ENCODE data around the gene TMEM52.

TMEM52 gene

DNA sequence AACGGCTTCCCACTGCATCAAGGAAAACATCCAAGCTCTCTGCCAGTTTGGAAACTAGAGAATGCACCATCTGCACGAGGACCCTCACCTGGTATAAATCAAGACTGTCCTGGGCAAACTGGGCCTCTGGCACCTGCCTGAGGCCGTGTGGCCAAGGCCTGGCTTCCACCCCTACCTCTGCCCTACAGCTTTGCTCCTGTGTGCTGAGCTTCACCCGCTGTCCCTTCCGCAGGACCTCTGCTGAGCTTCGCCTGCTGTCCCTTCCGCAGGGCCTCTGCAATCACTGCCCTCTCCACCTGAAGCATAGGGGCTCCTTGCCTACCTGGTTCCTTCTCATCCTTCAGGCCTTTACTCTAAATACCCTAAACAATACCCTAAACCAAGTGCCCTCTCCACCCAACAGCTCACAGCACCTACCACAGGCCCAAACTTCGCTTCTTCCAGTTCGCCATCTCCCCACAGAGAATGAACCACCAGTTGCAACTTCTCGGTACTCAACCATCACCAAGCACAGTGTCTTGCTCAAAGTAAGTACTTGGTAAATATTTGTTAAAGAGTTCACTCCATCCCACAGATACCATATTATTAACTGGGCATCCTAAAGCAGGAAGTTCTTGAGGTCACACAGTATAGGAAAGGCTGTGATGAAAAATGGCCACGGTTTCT lies 46.6 kb downstream of the TMEM52 start:
- peaks cover 74% of the 10 kb centered on the region for H3K4me1 Mint-ChIP-seq (ENCODE audit: low read depth)
- no peaks in the 10 kb centered on the region for H3K27me3 Mint-ChIP-seq
- no peak for DNase-seq
- no peak overlapping the region for H3K4me3 Mint-ChIP-seq
- H3K27ac Mint-ChIP-seq = peak overlapping the region; percentile 66
- H3K36me3 Mint-ChIP-seq (ENCODE audit: low read depth) = peaks cover 72% of the 10 kb centered on the region
- H3K9me3 Mint-ChIP-seq = no peaks in the 10 kb centered on the region

DNA sequence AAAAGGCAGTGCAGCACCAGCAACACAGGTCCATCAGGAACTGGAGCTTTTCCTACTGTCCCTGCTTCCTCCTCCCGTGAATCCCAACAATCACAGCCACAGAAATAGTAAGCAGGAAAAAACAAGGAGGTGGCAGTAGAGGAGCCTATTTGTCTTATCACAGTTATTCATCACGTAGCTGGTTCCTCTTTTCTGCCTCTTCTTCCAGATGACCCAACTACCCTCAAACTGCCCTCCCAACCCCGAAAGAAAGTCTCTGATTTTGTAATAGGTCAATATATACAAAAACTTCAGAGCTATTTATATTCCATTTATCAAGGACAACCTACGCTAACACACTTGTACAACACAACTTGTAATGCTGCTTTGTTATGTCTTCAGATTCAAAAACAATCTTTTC lies 49.6 kb downstream of the TMEM52 start:
- H3K4me1 Mint-ChIP-seq (ENCODE audit: low read depth) = peaks cover 69% of the 10 kb centered on the region
- H3K9me3 Mint-ChIP-seq = no peaks in the 10 kb centered on the region
- DNase-seq = no peak
- peaks cover 59% of the 10 kb centered on the region for H3K36me3 Mint-ChIP-seq (ENCODE audit: low read depth)
- H3K27ac Mint-ChIP-seq = peak overlapping the region; percentile 79
- H3K4me3 Mint-ChIP-seq = no peak overlapping the region
- H3K27me3 Mint-ChIP-seq = no peaks in the 10 kb centered on the region

All from activated T-cell treated with anti-CD3 and anti-CD28 coated beads, Interleukin-2, amount 50 U/mL, for 24 hours (primary cell).